ENCODE measurements around the gene HCAR1.
"Not testable (repeated sequence)": the region's sequence is repeated elsewhere in the genome, so short reads cannot be mapped to it uniquely, and the experiment has no call there.

The HCAR1 gene

GRCh38 chr12:122730215-122731014 lies at the start of gene HCAR1:
Gene HCAR1, minus strand, starts transcription at chr12:122730844. Its CDS starts 505 bp downstream, at chr12:122730339.
- DNase-seq (ENCODE audit: low read depth): no peak

GRCh38 chr12:122757568-122757967 lies 26.9 kb upstream of the HCAR1 start:
- DNase-seq (ENCODE audit: low read depth): no peak

DNA sequence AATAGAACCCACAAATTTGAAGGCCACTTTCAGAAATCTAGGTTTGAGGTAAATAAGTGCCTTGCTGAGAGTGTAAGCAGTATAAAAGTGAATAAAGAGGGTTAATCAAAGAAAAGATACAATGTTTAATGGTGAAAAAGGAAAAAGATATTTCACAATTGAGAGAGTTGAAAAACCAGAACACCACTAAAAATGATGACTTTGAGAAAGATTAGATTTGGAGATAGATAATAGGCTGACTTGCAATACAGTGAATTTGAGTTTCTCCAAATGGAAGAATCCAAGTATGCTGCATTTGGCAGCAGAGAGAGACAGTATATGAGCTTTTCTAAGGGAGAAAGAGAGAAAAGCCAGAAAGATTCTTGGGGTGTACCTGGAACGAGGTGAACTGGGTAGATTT lies 24.1 kb upstream of the HCAR1 start:
- no peak for DNase-seq (ENCODE audit: low read depth)

- DNase-seq (ENCODE audit: low read depth): no peak
Observed at GRCh38 chr12:122753319-122753650, 22.6 kb upstream of the HCAR1 start.

GRCh38 chr12:122752464-122753318 lies 22.0 kb upstream of the HCAR1 start, which contains the start of gene DENR:
Gene DENR, plus strand, starts transcription at chr12:122752824. Its CDS starts 878 bp downstream, at chr12:122753702.
- DNase-seq (ENCODE audit: low read depth): peak; percentile 87

- not testable (repeated sequence) for DNase-seq (ENCODE audit: low read depth)
Observed at GRCh38 chr12:122750781-122751515, 20.3 kb upstream of the HCAR1 start.

DNA sequence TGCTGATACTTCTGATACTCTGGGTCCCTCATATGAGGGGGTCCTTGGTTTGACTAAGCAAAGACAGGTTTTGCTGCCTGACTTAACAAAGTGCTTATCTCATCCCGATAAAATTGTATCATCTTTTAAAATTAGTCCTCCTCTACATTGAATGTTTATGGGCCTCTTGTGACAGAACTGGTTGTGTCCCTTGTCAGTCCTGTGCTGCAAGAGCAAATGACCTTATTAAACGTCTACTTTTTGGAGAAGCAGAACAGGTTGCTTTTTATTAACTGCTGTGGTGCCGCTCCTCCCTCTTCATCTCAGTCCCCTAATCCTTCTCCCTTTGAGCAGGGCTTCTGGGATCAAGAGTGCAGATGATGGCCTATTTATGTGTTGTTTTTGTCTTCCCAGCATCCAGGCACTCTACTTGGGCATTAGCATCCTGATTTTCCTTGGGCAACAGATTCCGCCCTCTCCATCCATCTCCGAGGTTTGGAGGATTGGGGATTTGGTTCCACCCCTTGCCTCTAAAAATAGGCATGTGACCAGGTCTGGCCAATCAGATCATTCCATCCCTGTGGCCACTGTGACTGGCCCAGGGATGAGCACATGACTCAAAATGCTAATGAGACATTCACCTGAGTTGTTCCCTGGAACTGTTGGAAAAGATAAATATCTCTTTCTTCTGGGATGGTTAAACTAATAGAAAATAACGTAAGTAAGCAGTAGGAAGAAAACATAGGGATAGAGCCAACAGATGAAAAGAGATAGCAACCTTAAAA lies 19.1 kb upstream of the HCAR1 start:
- no peak for DNase-seq (ENCODE audit: low read depth)

GRCh38 chr12:122747224-122748135 lies 16.8 kb upstream of the HCAR1 start:
- no peak for DNase-seq (ENCODE audit: low read depth)

GRCh38 chr12:122743895-122744525 lies 13.4 kb upstream of the HCAR1 start:
- no peak for DNase-seq (ENCODE audit: low read depth)

- DNase-seq (ENCODE audit: low read depth): no peak
Observed at GRCh38 chr12:122740351-122740750, 9.7 kb upstream of the HCAR1 start.

- DNase-seq (ENCODE audit: low read depth): no peak
Observed at GRCh38 chr12:122738571-122738970, 7.9 kb upstream of the HCAR1 start.

GRCh38 chr12:122732611-122733010 lies 2.0 kb upstream of the HCAR1 start:
- DNase-seq (ENCODE audit: low read depth): no peak

- no peak for DNase-seq (ENCODE audit: low read depth)
Observed at GRCh38 chr12:122732170-122732569, 1.5 kb upstream of the HCAR1 start.

- DNase-seq (ENCODE audit: low read depth): no peak
Observed at GRCh38 chr12:122729583-122730214, 945 bp downstream of the HCAR1 start.

DNA sequence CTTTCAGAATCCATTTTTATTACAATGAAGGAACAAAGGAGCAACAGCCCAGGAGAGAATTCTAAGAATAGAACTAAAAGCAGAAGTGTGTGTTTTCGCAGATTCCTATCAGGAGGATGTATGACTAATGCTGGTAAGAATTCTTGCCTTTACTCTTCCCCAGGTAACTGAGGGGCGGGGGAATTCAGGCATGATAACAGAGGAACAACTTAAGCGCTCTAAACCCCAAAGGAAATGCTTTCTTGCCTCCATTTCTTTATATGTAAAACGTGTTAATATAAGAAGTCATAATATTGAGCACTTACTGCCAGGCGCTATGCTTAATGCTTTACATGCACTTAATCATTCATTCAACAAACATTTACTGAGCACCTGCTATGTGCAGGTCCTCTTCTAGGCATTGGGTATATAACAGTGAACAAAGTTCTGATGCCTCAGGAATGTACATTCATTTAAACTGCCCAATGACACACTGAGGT lies 4.5 kb downstream of the HCAR1 start:
- DNase-seq (ENCODE audit: low read depth): no peak

GRCh38 chr12:122725452-122726079 lies 5.1 kb downstream of the HCAR1 start:
- DNase-seq (ENCODE audit: low read depth): no peak

GRCh38 chr12:122724641-122725243 lies 5.9 kb downstream of the HCAR1 start:
- no peak for DNase-seq (ENCODE audit: low read depth)

GRCh38 chr12:122722387-122722786 lies 8.3 kb downstream of the HCAR1 start:
- no peak for DNase-seq (ENCODE audit: low read depth)
